DND-41 (cell line): Measurements from ENCODE around the gene NPFF.

Experiments used
- CTCF ChIP-seq: IDR thresholded peaks from 2 replicates; pipeline ENCODE4 v1.5.1; 2012; ENCODE audit warnings: borderline replicate concordance, low read length, moderate library complexity, mild to moderate bottlenecking; ENCODE audit not compliant: poor library complexity, severe bottlenecking; ENCODE audit errors: extremely low read depth
- EZH2 ChIP-seq: IDR thresholded peaks from 3 replicates; pipeline ENCODE4 v1.6.1; 2012; ENCODE audit warnings: borderline replicate concordance, low read depth, mild to moderate bottlenecking, moderate library complexity, low read length, inconsistent platforms; ENCODE audit not compliant: severe bottlenecking

GRCh38 chr12:53467082-53467481, 40.2 kb downstream of the NPFF start:
- TF ChIP-seq CTCF (no peak), EZH2 (no peak)
